Cerebellar cortex (tissue), 1 donor: ENCODE results near the gene TLR4.

Source experiments
- DNase-seq: peaks from one replicate; pipeline ENCODE4 v3.0.0-alpha.2; 2015; ENCODE audit warnings: low spot score

Gene TLR4

DNA sequence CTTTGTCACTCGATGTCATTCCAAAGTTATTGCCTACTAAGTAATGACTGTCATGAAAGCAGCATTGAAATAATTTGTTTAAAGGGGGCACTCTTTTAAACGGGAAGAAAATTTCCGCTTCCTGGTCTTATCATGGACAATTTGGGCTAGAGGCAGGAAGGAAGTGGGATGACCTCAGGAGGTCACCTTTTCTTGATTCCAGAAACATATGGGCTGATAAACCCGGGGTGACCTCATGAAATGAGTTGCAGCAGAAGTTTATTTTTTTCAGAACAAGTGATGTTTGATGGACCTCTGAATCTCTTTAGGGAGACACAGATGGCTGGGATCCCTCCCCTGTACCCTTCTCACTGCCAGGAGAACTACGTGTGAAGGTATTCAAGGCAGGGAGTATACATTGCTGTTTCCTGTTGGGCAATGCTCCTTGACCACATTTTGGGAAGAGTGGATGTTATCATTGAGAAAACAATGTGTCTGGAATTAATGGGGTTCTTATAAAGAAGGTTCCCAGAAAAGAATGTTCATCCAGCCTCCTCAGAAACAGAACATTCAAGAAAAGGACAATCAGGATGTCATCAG is 11.3 kb downstream of the TLR4 start:
- no peak for DNase-seq

DNA sequence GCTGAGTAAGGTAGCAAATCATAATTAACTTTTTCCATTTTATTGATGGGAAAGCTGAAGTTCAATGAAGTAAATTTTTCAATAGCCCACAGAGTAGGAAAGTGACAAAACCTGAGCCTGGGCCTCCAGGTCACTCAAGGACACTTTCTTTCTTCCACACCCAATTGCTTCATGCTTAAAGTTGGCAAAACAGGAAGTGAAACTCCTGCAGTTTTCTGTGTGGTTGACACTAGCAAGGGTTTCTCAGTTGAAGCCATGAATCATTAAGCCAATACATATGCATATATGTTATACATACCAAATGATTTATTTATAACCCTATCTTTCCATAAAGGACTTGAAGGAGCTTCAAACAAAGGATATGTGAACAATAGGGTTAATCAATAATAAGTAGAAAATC is 13.9 kb downstream of the TLR4 start:
- DNase-seq = no peak

DNA sequence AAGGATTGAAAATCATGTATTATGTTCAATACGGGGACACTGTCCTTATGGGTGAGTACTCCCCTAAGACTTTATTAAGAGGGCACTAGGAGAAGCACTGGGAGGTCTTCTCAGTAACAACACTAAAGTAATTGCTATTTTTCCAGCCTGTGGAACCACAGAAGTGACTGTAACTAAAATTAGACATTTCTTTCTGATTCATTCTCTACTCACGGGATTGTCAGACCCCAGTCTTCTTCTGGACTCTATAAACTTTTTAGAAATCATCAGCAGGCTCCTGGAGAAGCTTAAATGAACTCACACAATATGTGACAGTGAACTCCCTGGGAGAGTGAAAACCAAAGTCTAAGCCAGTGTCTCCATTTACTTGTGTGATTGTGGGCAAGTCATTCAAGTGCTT is 14.5 kb downstream of the TLR4 start:
- no peak for DNase-seq

DNA sequence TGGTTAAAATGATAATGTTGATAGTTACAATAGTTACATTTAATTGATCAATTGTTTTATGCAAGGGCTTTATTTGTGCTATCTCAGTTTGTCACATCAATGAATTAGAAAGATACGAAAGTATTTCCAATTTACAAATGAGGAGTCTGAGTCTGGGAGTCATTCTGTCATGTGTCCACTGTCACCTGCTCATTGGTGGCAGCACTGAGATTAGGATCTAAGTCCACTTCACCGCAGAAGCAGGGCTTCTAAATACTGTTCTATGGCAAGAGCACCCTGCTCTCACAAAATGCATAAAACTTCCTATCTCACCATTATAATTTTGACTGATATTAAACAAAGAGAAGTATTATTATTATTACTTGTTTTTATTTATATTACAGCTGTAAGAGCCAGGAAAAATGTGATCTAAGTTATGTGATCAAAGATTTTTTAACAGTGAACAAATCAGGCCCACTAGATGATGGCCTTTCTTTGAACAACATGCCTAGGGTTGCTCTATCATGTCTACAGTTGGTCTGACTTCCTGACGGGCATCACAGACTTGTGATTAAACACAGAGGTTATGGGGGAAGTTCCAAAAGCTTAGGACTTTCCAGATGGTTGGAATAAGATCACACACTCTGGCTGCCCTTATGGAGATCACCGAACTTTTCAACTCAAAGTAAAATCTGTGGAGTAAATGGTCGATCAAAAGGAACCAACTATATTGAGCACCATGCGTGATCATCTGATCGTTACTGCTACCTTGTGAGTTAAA is 15.1 kb downstream of the TLR4 start:
- no peak for DNase-seq

DNA sequence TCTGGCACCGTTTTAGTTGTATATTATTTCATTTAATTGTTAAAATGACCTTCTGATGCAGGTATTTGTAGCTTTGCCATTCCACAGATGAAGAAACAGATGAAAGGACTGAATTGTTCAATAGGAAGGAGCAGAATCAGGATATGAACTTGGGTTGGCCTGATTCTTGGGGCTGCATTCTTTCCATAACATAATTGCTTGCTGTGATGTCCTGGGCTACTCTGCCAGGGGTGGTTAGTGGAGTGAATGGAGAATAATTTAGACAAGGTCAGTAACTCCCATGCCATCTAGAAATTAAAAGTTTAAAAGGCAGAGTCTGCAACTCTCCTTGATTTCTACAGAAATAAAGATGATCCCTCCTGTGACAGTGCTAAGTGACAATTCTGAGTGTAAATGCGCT is 15.9 kb downstream of the TLR4 start:
- DNase-seq = no peak

DNA sequence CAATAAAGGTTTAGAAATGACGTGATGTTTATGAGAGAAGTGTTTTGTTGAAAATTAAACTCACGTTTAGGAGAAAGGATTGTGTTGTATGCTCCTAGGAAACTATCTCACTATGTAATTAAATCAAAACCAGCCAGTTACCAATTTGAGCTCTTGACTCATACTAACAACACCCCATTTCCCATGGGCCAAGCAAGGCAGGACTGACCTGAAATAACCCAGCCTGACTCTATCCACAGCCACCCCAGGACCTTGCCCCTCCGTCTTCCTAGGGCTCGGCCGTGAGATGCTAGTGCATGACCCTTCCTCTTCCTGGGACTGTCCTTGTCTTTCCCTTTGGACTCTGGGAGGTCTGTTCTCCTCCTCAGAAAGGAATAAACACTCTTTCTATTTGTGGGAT is 16.4 kb downstream of the TLR4 start:
- no peak for DNase-seq

DNA sequence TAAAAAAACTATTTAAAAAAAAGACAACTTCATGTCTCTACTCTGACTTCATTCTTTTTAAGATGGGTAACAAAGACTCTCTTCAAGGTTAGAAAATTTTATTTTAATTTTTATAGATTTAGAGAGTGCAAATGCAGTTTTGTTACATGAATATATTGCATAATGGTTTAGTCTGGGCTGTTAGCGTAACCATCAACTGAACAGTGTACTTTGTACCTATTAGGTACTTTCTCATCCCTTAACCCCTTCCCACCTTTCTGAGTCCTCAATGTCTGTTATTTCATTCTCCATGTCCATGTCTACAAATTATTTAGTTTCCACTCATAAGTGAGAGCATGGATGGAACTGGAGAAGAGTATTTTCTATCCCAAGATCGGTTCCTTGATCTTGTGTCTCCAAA is 16.8 kb downstream of the TLR4 start:
- DNase-seq = no peak

DNA sequence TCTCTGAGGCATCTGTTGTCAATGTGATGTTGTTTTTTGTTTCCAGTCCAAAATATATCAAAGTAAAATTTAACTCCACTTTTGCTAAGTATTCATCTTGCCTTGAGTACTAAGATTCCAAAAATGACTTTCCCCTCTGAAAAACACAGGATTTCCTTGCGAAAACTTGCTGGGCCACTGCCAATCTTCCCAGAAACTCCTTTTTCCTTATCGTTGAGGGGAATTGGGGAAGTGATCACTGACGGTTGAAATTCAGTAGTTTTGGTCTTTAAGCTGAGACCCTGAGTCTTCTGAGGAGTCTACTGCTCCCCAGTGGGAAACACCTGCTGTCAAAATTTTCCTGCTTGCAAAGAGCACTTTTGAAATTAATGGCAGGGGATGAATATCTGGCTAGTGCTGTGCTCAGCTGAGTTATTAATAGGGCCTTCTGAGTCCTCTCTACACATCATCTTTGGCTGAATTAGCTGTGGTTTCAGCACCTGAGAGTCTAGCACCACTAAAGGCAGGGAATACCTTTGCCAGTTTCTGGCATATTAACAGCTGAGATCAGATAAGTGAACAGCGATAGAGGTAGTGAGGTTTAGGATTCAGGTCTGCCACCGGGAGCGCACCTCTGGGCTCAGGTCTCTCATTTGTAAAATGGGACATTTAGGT is 18.0 kb downstream of the TLR4 start:
- no peak for DNase-seq

DNA sequence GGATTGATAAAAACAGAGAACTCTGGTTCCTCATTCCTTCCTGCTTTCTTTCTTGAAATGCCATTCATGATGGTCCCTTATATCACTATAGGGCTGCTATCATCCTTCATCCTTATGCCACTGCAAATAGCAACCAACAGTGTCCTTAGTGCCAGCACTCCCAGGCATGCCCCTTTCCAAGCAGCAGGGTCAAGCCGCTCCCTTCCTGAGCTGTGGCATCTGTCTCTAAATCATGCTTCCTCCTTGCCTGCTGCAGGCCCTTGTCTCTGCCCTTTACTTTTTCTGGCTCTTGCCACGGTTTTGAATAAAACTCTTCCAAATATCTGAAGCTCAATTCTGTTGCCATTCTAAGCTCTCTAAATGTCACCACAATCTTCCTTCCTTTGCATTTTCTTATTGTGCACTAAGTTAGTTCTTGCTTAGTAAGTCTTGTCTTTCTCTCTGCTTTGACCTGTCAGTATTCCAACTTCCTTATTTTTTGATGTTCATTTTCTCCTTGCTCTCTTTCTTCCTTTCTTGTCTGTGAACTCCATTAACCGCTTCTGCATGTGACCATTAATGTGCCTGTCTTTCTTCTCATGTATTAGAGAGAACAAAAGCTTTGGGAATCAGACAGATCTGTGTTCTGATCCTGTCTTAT is 19.9 kb downstream of the TLR4 start:
- DNase-seq = no peak

DNA sequence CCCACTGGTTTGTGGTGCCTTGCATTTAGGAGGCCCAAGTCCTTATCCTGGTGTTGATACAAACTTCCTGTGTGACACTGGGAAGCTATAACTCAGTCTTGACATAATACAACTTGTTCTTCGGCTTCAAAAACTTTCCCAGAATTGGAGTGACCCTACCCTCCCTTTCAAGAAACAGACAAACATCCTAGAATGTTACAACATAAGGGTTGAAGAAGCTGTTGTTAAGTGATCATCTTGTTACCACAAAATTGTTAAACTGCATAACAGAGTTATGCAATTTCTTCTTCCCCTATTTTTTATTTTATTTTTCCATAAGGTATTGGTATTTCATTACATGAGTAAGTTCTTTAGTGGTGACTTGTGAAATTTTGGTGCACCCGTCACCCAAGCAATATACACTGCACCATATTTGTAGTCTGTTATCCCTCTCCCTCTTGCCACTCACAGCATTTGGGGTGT is 21.3 kb downstream of the TLR4 start:
- DNase-seq = no peak

DNA sequence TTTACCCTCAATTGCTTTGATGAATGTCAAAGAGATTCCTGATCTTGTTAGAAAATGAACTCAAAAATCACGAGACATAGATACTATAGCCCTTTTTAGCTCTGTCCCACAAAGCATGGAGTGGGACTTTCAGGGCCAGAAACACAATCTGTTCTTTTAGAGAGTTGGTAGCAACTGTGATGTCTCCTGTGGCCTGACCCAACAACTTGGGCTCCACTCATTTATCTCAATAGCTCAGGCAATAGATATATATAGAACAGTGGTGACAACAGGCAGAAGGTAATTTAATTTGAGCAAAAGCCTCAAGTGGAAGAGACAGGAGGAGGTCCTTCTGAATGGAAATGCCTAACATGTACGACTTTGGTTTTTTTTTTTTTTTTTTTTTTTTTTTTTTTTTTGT is 25.2 kb downstream of the TLR4 start:
- no peak for DNase-seq

DNA sequence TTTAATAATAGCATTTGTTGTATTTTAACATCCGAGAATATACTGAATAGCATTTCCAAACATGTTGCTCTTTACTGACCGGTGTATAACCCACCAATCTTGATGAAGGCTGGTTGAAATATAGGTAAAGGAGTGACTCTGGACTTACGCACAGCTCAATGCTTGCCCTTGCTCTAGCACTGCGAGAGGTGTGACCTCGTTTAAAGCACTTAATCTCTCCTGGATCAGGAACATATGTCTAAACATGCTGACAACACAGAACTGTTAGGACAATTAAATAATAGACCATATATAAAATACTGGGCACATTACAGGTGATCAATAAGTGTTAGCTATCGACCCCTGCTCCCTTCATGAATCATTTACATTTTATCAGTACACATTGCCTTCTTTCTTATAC is 28.3 kb downstream of the TLR4 start:
- no peak for DNase-seq

DNA sequence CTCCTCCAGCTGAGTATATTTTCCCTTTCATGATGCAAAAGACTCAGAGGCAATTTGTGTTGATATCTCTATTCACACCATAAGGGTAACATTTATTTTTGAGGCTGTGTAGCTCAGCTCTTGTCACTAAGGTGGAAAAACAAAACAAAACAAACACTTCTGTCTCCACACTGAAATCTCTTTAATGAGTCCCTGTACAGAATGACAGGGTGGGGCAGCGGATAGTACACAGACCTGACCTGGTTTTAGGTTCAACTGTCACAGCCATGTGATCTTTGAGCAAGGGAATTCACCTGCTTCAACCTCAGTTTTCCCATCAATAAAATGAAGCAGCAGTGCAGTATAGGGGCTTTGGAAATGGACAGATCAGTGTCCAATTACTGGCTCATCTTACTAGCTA is 29.3 kb downstream of the TLR4 start:
- DNase-seq = no peak

DNA sequence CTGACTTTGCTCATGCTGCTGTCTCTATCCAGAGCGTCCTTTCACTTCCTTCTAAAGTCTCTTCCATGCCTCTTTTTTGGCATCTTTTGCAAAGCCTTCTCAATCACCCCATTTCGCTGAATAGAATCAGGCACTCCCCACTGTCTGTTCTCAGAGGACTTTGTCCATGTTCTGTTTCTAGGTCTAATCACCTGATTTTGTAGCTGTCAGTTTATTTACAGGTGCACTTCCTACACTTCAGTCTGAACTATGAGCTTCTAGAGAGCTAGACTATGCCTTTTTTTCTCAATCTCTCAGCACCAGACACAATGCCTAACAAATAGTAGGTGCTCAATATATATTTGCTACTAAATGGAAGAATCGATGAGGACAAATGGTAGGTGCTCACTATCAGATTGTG is 29.9 kb downstream of the TLR4 start:
- peak; percentile 6 for DNase-seq

DNA sequence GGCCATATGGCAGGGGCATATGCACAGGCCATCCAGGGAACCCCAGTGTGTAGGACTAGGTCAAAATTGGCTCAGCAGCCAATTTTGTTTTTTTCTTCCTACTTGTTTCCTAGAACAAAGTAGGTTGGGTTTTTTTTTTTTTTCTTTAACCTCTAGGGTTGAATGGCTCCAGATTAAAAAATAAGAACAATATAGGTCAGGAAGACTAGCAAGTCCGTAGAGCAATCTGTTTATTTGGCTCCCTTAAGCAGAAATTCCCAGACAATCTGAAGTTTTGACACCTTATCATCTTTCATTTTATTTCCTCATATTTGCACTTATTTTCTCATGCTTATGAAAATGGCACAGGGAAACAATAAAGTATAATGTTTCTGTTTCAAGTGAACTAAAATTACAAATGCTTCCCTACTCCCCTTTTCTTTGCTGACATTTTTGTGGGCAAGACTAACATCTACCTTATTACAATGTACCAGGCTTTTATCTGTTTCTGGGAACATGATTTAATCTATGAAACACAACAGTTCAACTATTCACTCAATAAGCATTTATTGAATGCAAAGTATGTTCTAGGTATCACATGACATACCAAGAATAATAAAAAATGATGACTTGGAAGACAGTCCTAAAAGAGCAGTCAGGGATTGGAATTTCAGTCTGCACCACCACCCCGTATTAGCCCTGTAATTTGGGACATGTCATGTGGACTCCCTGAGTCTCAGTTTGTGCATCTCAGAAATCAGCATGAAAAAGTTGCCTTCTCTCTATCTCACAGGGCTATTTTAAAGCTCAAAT is 30.5 kb downstream of the TLR4 start:
- peak; percentile 16 for DNase-seq

DNA sequence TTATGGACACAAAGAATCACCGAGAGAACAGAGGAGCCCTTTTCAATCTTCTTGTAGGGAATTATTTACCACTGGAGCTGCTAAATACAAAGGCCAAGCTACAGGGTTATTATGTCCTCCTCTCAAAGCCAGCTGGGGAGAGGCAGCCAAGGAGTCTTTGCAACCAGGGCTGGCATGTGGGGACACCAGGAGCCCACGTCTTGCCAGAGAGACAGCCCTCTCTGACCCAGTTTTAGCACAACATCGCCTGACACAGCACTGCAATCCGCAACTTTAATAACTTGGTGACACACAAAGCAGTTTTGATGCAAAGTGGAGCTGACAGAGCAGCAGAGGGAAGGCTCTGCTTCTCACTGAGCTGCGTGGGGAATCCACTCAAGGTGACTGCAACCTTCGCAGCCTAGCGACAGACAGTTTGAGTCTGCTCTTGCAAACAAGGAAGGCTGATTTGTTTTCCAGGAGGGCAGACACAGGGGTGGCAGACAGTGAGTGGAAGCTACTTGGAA is 33.6 kb downstream of the TLR4 start:
- DNase-seq = peak; percentile 78

DNA sequence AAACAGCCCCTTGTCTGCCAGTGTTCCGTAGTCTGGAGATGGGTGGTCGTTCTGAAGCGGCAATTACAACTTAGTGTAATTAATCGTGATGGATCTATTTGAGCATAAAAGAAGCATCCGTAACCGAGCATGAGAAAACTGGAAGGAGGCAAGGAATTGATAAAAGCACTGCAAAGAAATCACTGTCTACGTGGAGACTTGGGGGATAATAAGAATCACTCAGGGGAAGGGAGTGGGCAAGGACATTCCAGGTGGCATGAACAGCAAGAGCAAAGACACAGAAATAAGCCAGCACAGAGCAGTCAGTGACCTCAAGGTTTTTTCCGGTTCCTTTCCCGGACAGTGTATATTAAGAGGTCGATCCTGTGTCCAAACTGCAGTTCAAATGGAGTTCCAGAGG is 35.0 kb downstream of the TLR4 start:
- no peak for DNase-seq

DNA sequence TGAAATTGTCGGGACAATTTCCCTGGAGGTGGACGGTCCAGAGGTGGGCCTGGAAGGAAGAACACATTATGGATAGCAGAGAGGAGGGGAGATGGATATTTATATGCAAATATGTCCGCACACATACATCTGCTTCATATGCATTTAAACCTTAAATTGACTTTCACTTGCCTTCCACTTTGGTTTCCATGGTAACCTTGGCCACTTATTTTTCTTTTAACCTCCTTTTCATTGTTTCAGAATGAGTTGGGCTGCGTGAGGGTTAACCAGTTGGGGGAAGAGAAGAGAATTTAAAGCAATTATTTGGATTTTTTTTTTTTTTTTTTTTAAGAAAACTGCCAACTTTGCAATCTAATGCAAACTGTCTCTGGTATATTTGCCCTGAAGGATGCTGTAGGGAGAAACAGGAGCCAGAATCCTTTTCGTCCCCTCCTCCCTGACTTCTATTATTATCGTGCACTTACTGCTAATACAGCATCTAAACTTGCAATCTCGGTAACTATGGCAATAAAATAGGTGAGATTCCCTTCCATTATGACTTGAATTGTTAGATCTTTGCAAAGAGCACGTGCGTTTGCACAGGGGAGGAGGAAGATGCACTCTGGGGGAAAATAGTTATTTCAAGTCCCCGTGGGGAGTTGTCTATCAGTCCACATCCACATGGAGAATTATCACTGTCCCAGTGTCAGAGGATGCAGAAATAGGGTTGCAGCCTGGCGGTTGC is 35.6 kb downstream of the TLR4 start:
- DNase-seq = no peak

DNA sequence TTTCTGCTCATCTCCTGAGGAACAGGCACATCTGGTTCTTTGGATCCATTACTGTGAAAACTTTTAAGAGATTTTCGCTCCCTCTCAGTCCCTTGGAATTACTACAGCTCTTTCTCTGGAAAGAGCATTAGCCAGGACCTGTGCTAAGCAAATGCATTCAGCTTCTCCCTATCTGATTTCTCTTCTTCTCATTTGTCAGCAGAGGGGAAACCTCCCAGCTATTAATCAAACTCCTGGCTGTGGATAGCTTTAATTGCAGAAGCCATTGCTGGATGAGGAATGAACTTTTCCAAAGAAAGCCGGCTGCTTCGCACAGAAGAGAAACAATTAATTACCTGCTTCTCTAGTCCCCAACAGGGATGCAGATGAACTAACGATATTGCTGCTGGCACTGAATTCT is 37.9 kb downstream of the TLR4 start:
- no peak for DNase-seq

DNA sequence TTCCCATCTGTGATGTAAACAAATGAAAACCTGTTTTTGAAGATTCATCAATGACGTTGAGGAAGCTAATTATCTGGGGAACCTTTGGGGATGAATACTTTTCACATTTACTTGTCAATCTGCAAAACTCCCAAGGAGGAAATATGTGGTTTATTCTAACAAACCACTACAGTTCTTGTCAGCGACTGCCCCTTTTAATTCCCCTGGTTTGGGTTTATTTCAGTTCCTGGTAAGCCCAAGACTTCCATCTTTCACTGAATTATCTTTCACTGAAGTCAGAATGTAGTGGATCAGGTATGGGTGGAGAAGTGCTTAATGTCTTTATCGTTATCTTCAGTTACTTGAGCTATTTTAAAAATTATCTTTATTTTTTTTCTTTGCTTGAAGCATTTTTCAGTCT is 40.2 kb downstream of the TLR4 start:
- DNase-seq = no peak

DNA sequence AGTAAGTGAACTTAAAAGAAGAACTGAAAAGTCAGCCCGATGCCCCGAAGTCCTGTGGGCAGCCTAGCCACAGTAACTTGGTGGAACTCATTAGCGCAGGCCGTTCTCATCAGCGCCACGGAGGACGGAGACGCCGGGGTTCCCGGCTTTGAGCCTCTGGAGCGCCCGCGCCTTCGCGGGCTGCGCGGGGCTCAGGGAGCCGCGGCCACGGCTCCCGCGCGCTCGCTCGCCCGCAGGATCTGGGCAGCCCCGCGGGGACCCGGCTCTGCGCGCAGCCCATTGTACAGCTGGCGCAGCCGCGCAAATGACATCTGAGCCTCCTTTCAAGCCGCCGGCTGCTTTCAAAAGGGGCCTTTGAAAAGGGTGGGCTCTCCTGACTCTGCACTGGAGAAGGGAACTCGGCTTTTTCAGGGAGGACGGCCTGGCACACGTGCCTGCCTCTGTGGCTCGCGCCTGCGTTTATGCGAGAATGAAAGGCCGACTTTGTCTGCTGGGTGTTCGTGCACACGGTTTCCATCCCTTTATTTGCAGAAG is 40.7 kb downstream of the TLR4 start:
- DNase-seq = peak; percentile 9
